HUDEP-2 (cell line): ENCODE measurements around the gene PTPRN2.
"Not testable (repeated sequence)": the region's sequence is repeated elsewhere in the genome, so short reads cannot be mapped to it uniquely, and the experiment has no call there.

Experiments
- DNase-seq, 76 experiments: peaks; one replicate each; lab custom pipeline; 2025; ENCODE audit not compliant: unreplicated experiment in 76 of 76; lab: John Stamatoyannopoulos, UW

The PTPRN2 gene

GRCh38 chr7:158055726-158056510, 531.7 kb downstream of the PTPRN2 start:
- no peak for DNase-seq

GRCh38 chr7:158054611-158055010, 533.0 kb downstream of the PTPRN2 start:
- no peak for DNase-seq

GRCh38 chr7:158054081-158054480, 533.5 kb downstream of the PTPRN2 start:
- DNase-seq: no peak

GRCh38 chr7:158053183-158053915, 534.3 kb downstream of the PTPRN2 start:
- DNase-seq: no peak

- DNase-seq: no peak
Observed at GRCh38 chr7:158052381-158053060, 535.1 kb downstream of the PTPRN2 start.

GRCh38 chr7:158051776-158052175, 535.8 kb downstream of the PTPRN2 start:
- no peak for DNase-seq

- no peak for DNase-seq
Observed at GRCh38 chr7:158050978-158051651, 536.5 kb downstream of the PTPRN2 start.

GRCh38 chr7:158050441-158050977, 537.1 kb downstream of the PTPRN2 start:
- DNase-seq: no peak

GRCh38 chr7:158049271-158049670, 538.4 kb downstream of the PTPRN2 start:
- no peak for DNase-seq

GRCh38 chr7:158048569-158048968, 539.1 kb downstream of the PTPRN2 start:
- DNase-seq: no peak

- no peak for DNase-seq
Observed at GRCh38 chr7:158047391-158048059, 540.1 kb downstream of the PTPRN2 start.

GRCh38 chr7:158046246-158046645, 541.4 kb downstream of the PTPRN2 start:
- not testable (repeated sequence) for DNase-seq

- no peak for DNase-seq
Observed at GRCh38 chr7:158044482-158044823, 543.2 kb downstream of the PTPRN2 start.

GRCh38 chr7:158043551-158044481, 543.8 kb downstream of the PTPRN2 start:
- no peak for DNase-seq

GRCh38 chr7:158042156-158042880, 545.3 kb downstream of the PTPRN2 start:
- DNase-seq: no peak

GRCh38 chr7:158040199-158040598, 547.4 kb downstream of the PTPRN2 start:
- DNase-seq: no peak

- no peak for DNase-seq
Observed at GRCh38 chr7:158039270-158039669, 548.4 kb downstream of the PTPRN2 start.

- DNase-seq: no peak
Observed at GRCh38 chr7:158037211-158037610, 550.4 kb downstream of the PTPRN2 start.

GRCh38 chr7:158035343-158035742, 552.3 kb downstream of the PTPRN2 start:
- no peak for DNase-seq
